Fibroblast of the conjunctiva (primary cell): Measurements from ENCODE around the gene XAGE2.
"Not testable (repeated sequence)": the region's sequence is repeated elsewhere in the genome, so short reads cannot be mapped to it uniquely, and the experiment has no call there.

ENCODE experiments used
- DNase-seq: peaks from one replicate; pipeline ENCODE4 v3.0.0-alpha.2; 2010; ENCODE audit warnings: low read depth

Gene XAGE2

DNA sequence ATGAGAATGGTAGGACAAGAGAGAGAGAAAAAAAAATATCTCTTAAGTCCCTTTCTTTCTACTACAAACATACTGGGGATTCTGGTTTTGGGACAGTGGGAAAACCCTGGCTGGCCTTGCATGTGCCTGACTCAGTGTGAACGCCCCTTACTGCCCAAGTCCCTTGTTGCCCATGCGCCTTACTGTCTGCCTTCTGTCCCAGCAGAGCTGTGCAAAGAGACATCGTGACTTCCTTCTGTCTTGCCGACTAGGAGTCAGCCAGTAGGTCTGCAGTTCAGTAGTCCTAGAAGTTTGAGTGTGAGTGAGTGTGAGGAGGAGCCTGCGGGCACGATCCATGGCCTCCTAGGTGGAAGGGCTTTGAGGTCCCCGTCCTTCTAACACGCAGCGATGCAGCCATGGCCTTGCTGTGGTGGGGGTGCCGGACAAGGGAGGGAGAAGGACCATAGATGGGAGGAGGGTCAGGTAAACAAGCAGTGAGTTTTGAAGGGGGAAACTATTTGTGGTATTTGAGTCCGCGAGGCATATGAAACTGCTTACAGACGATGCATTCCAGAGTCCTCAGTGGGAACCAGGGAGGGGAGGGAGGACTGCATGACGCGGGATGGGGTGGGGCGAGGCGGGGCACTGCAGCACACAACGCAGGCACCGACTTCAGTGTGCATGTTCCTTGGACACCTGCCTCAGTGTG lies at the start of gene XAGE2:
Gene XAGE2, plus strand, starts transcription at position 654 of the 688 bp plus-strand sequence. CDS start 994 bp downstream, outside the sequence.
- DNase-seq = no peak

GRCh38 chrX:52337410-52337809 lies 31.4 kb upstream of the XAGE2 start:
- DNase-seq = no peak

GRCh38 chrX:52341493-52341892 lies 27.3 kb upstream of the XAGE2 start:
- DNase-seq = no peak

DNA sequence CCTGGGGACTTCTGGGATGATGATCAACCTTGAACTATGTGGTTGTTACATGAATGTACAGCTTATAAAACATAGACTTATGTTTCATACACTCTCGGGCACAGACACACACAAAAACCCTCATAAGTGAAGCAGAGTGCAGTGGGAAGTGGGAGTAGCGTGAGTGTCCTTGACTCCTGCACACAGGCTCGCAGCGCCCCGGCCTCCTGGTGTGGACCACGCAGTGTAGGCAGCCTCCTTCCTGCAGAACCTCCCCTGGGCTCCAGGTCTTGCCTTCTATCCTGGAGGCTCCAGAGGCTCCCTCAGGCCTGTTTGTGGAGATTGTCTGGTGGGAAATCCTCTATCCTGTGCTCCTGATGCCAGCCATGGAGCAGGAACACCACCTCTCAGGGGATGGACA lies 25.7 kb upstream of the XAGE2 start:
- not testable (repeated sequence) for DNase-seq

DNA sequence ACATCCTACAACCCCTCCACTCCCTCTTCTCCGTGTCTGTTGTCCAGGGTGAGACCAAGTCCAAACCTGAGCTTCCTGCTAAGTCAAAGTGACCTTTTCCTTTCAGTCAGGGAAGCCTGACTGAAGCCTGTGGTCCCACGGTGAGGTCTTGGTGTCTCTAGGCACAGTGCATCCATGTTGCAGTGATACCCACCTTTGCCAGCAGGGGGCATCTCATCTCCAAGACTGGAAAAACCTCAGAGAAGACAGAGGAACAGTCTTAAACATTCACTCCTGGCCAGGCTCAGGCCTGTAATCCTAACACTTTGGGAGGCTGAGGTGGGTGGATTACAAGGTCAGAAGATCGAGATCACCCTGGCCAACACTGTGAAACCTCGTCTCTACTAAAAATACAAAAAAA lies 23.4 kb upstream of the XAGE2 start:
- DNase-seq = peak; percentile 17

DNA sequence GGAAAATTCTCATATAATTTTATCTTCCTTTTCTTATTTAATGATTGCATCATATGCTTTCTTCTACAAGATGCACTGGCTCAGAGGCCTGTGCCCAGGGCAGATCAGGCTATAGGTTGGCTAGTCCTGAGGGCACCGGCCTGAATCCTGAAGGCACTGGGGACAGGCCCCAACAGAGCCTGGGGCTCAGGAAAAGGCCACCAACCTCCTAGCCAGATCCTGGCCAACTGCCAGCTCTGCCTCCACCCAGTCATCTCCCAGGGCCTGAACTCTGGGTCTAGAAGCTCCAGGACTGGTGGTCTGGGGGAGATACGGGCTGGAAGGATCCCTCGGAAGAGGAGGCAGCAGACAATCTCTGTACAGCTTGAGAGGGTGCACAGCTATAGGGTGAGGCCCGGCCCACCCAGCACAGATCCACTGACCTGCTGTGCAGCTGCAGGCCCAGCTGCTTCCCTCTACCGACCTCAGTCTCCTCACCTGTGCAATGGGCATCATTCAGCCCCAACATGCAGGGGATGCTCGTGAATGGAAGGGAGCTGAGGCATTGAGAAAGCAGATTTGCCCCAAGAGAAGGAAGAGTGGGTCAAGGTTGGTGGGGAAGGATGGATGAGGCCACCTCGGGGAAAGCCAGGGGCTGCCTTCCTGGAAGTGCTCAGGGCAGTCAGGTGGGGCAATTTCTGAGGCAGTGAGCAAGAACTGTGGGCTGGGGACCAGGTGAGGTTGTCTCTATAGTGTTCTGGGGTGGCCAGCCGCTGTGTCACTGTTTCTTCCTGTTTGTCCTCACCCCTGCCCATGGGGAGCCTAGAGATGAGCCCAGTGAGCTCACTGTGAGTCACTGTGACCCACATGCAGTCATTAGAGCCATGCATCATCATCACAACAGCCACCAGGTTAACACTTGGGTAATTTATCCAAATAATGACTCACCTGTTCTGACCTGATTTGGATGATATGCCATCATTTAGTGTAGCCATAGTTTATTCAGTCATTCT lies 22.4 kb upstream of the XAGE2 start:
- DNase-seq = no peak

DNA sequence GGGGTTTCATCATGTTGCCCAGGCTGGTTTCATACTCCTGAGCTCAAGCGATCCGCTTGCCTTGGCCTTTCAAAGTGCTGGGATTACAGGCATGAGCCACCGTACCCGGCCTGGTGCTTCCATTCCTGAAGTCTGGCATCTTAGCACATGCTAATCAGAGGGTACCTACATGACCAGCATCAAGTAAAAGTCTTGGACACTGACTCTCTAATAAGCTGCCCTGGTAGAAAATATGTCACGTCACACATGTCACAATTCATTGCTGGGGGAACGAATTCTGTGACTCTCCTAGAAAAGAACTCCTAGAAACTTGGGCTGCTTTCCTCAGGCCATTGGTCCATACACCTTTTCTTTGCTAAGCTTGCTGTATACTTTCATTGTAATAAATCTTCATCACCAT lies 19.1 kb upstream of the XAGE2 start:
- DNase-seq = no peak

- DNase-seq = no peak
Observed at GRCh38 chrX:52352551-52352950, 16.3 kb upstream of the XAGE2 start.

- no peak for DNase-seq
Observed at GRCh38 chrX:52353838-52354237, 15.0 kb upstream of the XAGE2 start.

DNA sequence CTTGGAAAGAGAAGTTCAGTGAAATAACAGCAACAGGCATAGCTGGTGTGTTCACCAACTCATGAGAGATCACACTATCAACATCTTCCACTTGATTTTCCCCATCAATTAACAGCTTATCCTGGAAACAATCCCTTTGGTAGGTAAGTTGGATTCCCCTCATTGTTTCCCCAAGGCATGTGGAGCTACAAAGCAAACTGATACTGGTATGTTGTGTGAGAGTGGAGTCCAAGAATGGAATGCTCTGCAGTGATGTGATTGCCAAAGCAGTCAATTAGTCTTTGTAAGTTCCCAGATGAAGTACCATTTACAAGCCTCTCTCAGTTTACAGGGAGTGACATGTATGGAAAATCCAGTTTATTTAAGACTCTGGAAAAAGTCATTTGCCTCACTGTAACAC lies 13.7 kb upstream of the XAGE2 start:
- no peak for DNase-seq

- peak; percentile 6 for DNase-seq
Observed at GRCh38 chrX:52359614-52360232, 9.1 kb upstream of the XAGE2 start.

DNA sequence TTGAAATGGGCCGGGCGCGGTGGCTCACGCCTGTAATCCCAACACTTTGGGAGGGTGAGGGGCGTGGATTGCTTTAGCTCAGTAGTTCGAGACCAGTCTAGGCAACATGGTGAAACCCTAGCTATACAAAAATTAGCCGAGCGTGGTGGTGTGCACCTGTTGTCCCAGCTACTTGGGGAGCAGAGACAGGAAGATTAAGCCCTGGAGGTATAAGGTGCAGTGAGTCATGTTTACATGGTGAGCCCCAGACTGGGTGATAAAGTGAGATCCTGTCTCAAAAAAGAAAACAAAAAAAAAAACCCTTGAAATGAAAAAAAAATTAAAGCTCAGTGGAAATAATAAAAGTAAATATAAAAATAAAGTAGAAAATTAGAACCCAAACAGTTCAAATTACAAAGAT lies 6.9 kb upstream of the XAGE2 start:
- DNase-seq = no peak

DNA sequence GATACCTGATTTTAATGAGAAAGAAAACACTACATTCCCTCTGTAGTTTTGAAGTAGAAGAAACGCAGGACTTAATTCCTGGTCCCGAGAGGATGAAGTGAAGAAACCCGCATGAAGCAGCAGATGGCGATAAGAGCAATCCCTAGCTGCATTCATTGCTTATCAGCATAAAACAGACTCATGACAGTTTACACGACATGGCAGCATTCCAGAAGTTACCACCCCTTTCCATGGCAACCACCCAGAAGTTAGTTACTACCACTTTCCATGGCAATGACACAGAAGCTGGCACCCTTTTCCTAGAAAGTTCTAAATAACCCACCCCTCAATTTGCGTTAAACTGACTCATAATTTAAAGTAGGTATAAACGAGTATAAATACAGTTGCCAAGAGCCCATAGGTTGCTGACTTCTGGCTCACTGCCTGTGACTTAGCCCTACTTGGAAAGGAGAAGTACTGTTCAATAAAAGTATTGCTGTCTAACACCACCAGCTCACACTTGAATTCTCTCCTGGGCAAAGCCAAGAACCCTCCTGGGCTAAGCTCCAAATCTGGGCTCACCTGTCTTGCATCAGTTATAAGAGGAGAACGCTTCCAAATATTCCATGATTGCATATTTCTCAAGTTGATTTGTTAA lies 5.5 kb upstream of the XAGE2 start:
- DNase-seq = no peak

DNA sequence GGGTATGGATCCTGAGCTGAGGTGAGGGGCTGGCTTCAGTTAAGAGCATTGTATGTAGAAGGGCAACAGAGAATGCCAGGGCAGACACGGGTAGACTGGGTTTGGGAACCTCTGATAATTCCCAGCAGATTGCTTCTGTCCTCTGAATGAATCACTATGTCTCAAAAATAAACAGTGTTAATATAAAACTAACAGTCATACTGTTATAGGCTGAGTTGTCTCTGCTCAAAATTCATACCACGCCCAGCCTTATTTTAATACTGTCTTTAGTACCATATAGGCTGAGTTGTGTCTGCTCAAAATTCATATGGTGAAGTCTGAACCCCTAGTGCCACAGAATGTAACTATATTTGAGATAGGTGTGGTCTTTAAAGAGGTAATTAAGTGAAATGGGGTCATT lies 10.0 kb downstream of the XAGE2 start:
- DNase-seq = no peak

- DNase-seq = no peak
Observed at GRCh38 chrX:52380993-52381392, 12.2 kb downstream of the XAGE2 start.

DNA sequence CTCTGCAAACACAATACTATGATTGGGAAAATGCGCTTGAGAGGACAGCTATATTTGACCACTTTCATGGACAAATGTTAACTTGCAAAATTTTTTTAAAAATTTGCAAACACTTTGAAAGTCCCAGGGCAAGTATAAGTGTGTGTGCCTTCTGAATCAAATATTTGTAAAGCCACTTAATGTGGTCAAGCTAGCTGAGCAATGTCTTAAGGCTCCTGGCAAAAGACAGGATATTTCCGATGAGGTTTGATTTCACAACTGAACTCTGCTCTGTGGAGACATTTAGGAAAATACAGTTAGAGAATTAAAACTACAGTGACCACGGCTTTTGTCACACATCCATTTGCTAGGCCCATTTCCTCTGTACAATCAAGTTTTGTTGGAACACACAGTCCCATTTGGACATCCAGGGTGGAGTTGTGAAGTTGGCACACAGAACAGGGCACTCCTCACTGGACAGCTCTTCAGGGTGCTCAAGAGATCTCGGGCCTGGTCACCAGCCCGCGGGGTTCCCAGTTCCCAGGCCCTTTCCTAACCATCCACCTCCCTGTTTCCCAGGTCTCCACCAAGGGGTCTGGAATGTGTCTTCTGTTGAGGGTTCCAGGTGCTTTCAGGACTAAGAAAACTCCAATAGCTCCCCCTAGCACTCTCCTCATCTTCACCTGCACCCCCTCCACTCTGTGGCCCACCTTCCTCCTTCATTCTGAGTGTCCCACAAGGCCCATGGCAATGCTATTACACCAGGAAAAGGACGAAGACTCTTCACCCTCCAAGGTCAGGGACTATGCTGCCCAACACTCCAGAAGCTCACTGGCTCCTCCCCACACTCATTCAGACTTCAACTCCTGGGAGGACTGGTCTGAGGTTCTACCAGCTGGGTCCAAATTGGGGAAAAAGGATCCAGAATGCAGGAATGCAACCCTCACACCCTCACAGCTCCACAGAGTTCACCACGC lies 41.9 kb downstream of the XAGE2 start:
- DNase-seq = no peak

DNA sequence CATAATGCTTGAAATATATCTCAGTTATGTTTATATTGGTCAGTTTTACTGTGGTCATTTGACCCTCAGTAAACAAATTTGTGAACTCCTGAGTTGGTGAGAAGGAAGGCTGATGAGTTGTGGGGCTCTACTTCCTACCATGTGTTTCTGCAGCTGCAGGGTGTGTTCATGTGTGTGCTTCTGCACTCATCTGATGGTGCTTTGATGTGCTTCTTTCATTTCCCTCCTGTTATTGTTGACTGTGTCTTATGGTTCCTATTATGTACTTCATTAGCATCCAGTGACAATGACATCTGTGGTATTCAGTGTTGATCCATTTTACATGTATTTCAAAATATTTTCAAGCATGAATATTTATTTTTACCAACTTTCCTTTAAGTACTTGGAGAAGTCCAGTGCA lies 46.5 kb downstream of the XAGE2 start:
- DNase-seq = no peak

DNA sequence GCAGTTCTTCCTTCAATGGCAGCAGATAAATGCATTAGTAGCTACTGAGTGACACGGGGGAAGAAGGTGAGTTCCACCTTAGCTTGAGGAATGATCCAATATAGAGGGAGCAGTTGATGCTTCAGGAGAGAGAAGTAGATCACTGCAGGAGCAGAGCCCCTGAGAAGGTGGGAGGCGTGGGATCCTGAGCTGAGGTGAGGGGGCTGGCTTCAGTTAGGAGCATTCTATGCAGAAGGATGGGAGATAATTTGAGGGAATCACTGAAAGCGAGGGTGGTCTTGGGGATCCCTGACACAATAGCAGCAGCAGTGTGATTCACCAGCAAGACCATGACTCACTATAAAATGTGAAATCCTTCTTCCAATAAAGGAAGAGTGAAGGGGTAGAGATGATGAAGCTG lies 48.0 kb downstream of the XAGE2 start:
- DNase-seq = no peak

GRCh38 chrX:52420824-52421443 lies 52.1 kb downstream of the XAGE2 start:
- peak; percentile 30 for DNase-seq

GRCh38 chrX:52422884-52423283 lies 54.1 kb downstream of the XAGE2 start:
- peak; percentile 49 for DNase-seq

DNA sequence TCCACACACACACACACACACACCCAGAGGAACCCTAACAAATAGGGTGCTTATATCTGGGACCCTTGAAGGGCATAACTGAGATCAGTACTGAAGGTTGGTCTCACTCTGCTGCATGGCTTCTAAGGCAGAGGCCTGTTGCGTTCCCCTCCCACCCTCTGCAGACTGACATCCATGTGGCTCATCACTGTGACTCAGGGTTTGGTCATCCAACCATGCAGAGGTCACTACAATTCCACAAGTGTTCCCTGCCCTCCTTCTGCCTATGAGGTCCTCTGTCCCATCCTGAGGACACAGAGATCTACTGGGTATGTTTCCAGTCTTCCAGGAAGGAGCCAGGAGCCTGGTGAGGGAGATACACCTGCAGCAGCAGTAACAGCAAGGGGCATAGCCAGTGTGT lies 55.8 kb downstream of the XAGE2 start:
- DNase-seq = no peak
